Tibial nerve (tissue), 3 donors: ENCODE data around the gene JPT2.

Experiments used
- CTCF ChIP-seq, 5 experiments: fragments of 200-600 bp in 3 of 5; fragments of 450-650 bp in 2 of 5; sonication (generic) in 3 of 5; IDR thresholded peaks; one replicate each; pipeline ENCODE4 v1.5.1; 2016 to 2019; ENCODE audit warnings: antibody characterized with exemption in 5 of 5, mild to moderate bottlenecking in 3 of 5, moderate library complexity in 2 of 5
- POLR2A ChIP-seq, 2 donors: fragments of 450-650 bp; IDR thresholded peaks; one replicate each; pipeline ENCODE4 v1.6.1; 2017; ENCODE audit warnings: antibody characterized with exemption in 2 of 2, mild to moderate bottlenecking in 2 of 2, moderate library complexity in 2 of 2

- TF ChIP-seq CTCF (IDR thresholded peaks at IDR 0.05) = no peak
- no peak for TF ChIP-seq POLR2A (IDR thresholded peaks at IDR 0.05)
Observed at GRCh38 chr16:1635070-1635469, 43.0 kb upstream of the JPT2 start.
